Lower leg skin (tissue), 3 donors: ENCODE results near the gene FAM193A.

ENCODE experiments used
- CTCF ChIP-seq, 3 donors: fragments of 450-650 bp; IDR thresholded peaks; one replicate each; pipeline ENCODE4 v1.5.1; 2016; ENCODE audit warnings: antibody characterized with exemption in 3 of 3, mild to moderate bottlenecking in 3 of 3, moderate library complexity in 2 of 3
- POLR2A ChIP-seq, 2 donors: fragments of 450-650 bp; IDR thresholded peaks; one replicate each; pipeline ENCODE4 v1.6.1; 2016 to 2017; ENCODE audit warnings: antibody characterized with exemption in 2 of 2, mild to moderate bottlenecking in 1 of 2, moderate library complexity in 1 of 2

- TF ChIP-seq CTCF (IDR thresholded peaks at IDR 0.05) = no peak
- TF ChIP-seq POLR2A (IDR thresholded peaks at IDR 0.05) = no peak
Measured at GRCh38 chr4:2486981-2487380, 49.5 kb upstream of the FAM193A start.
